NCI-H2107 (cell line): Measurements from ENCODE around the gene UNC45B.
"Not testable (repeated sequence)": the region's sequence is repeated elsewhere in the genome, so short reads cannot be mapped to it uniquely, and the experiment has no call there.

Experiments used
- DNase-seq: peaks from one replicate; lab custom pipeline; 2025; lab: John Stamatoyannopoulos, UW

The UNC45B gene

GRCh38 chr17:35147375-35147905, at the start of gene UNC45B:
Gene UNC45B, plus strand, starts transcription at chr17:35147817. Its CDS starts 447 bp downstream, at chr17:35148264.
- no peak for DNase-seq

GRCh38 chr17:35099908-35100307, 47.7 kb upstream of the UNC45B start:
- DNase-seq, result no peak

- DNase-seq, result no peak
These were observed 46.6 kb upstream of the UNC45B start for GRCh38 chr17:35101036-35101435.

GRCh38 chr17:35101725-35102124, 45.9 kb upstream of the UNC45B start:
- no peak for DNase-seq

- DNase-seq, result no peak
These were observed 44.3 kb upstream of the UNC45B start for GRCh38 chr17:35103271-35103670.

- no peak for DNase-seq
These were observed 42.7 kb upstream of the UNC45B start for GRCh38 chr17:35104844-35105450.

GRCh38 chr17:35110791-35111190, 36.8 kb upstream of the UNC45B start:
- not testable (repeated sequence) for DNase-seq

GRCh38 chr17:35116845-35117244, 30.8 kb upstream of the UNC45B start:
- DNase-seq, result no peak

- no peak for DNase-seq
These were observed 29.6 kb upstream of the UNC45B start for GRCh38 chr17:35117984-35118383.

GRCh38 chr17:35119370-35120165, 28.0 kb upstream of the UNC45B start, which contains the start of gene RAD51D:
Gene RAD51D, minus strand, starts transcription at chr17:35119860. Its CDS starts 247 bp downstream, at chr17:35119613.
- peak; percentile 71 for DNase-seq

GRCh38 chr17:35121315-35121714, 26.3 kb upstream of the UNC45B start, which contains the start of gene FNDC8:
Gene FNDC8, plus strand, starts transcription at chr17:35121615. Its CDS starts 79 bp downstream, at chr17:35121694.
- DNase-seq, result no peak

GRCh38 chr17:35127751-35128514, 19.7 kb upstream of the UNC45B start:
- DNase-seq, result no peak

GRCh38 chr17:35129154-35129972, 18.3 kb upstream of the UNC45B start:
- DNase-seq, result no peak

GRCh38 chr17:35129973-35130351, 17.7 kb upstream of the UNC45B start:
- no peak for DNase-seq

- no peak for DNase-seq
These were observed 17.2 kb upstream of the UNC45B start for GRCh38 chr17:35130392-35130791.

- no peak for DNase-seq
These were observed 15.5 kb upstream of the UNC45B start for GRCh38 chr17:35132099-35132498.

- no peak for DNase-seq
These were observed 14.6 kb upstream of the UNC45B start for GRCh38 chr17:35132816-35133550.

- no peak for DNase-seq
These were observed 12.3 kb upstream of the UNC45B start for GRCh38 chr17:35135322-35135721.

GRCh38 chr17:35138218-35138617, 9.4 kb upstream of the UNC45B start:
- no peak for DNase-seq

- DNase-seq, result peak; percentile 76
These were observed 5.7 kb upstream of the UNC45B start, which contains the start of gene NLE1 for GRCh38 chr17:35141681-35142466. Gene NLE1, minus strand, starts transcription at chr17:35142303. Its CDS starts 28 bp downstream, at chr17:35142275.
